SK-N-SH (cell line): ENCODE measurements around the gene FYN. TPM values are rescaled to one million over a fixed set of nuclear protein-coding genes. Genes with fewer than 3 reads are reported as not detected.

Source experiments
- CTCF ChIA-PET: fragments of 300-600, 350-600 bp; formaldehyde crosslinking; extraction: SDS; loops from one replicate; lab custom pipeline; 2021; lab: Yijun Ruan, JAX
- POLR2A ChIA-PET: fragments of 350-600 bp; sonication (Branson Sonifier 250); formaldehyde crosslinking; extraction: SDS; loops from one replicate; lab custom pipeline; 2020; ENCODE audit warnings: antibody characterized with exemption, inconsistent platforms; lab: Yijun Ruan, JAX
- DNase-seq: peaks from one replicate; pipeline ENCODE4 v3.0.0; 2012
- H2AFZ ChIP-seq: fragments of 200-600 bp; sonication (generic); 2 replicates; pipeline ENCODE4 v1.8.1; 2016; ENCODE audit warnings: antibody characterized with exemption, mild to moderate bottlenecking, low read depth
- H3F3A ChIP-seq: fragments of 200-600 bp; sonication (generic); replicated peaks from 2 replicates; pipeline ENCODE3; 2016; ENCODE audit warnings: antibody characterized with exemption, mild to moderate bottlenecking; ENCODE audit not compliant: insufficient read depth
- H3K27ac ChIP-seq, 2 experiments: fragments of 200-500 bp in 1 of 2; fragments of 200-600 bp in 1 of 2; sonication (Bioruptor generic) in 1 of 2; sonication (generic), shearing (Covaris generic) in 1 of 2; 2 replicates each; pipeline versions ENCODE4 v1.5.1 to v1.6.1; 2014 to 2016; ENCODE audit warnings: low read depth in 2 of 2, inconsistent platforms in 1 of 2, low read length in 1 of 2, mild to moderate bottlenecking in 1 of 2, mixed read lengths in 1 of 2
- H3K27me3 ChIP-seq: fragments of 200-600 bp; sonication (generic), shearing (Covaris generic); 2 replicates; pipeline ENCODE4 v1.6.1; 2016; ENCODE audit warnings: mixed run types; ENCODE audit not compliant: insufficient read depth
- H3K36me3 ChIP-seq, 2 experiments: fragments of 200-500 bp in 1 of 2; fragments of 200-600 bp in 1 of 2; sonication (Bioruptor generic) in 1 of 2; sonication (generic) in 1 of 2; replicated peaks in 1 of 2; 2 replicates each; pipeline versions ENCODE3 to v1.5.1; 2014 to 2016; ENCODE audit warnings: low read length in 1 of 2, mild to moderate bottlenecking in 1 of 2; ENCODE audit not compliant: insufficient read depth in 2 of 2, control insufficient read depth in 1 of 2
- H3K4me1 ChIP-seq, 2 experiments: fragments of 200-500 bp in 1 of 2; fragments of 200-600 bp in 1 of 2; sonication (Bioruptor generic) in 1 of 2; sonication (generic), shearing (Covaris generic) in 1 of 2; 2 replicates each; pipeline versions ENCODE4 v1.5.1 to v1.6.1; 2014 to 2016; ENCODE audit warnings: low read depth in 1 of 2, low read length in 1 of 2, mixed run types in 1 of 2; ENCODE audit not compliant: insufficient read depth in 2 of 2, control insufficient read depth in 1 of 2
- H3K4me2 ChIP-seq: fragments of 200-600 bp; sonication (generic), shearing (Covaris generic); 2 replicates; pipeline ENCODE4 v1.6.1; 2017; ENCODE audit warnings: mixed run types
- H3K4me3 ChIP-seq, 2 experiments: fragments of 200-500 bp in 1 of 2; fragments of 200-600 bp in 1 of 2; sonication (Bioruptor generic) in 1 of 2; sonication (generic), shearing (Covaris generic) in 1 of 2; 2 replicates each; pipeline versions ENCODE4 v1.5.1 to v1.8.1; 2014 to 2016; ENCODE audit warnings: low read depth in 2 of 2, inconsistent platforms in 1 of 2, low read length in 1 of 2, mild to moderate bottlenecking in 1 of 2, mixed read lengths in 1 of 2, moderate library complexity in 1 of 2
- H3K79me2 ChIP-seq: fragments of 200-600 bp; sonication (generic); 2 replicates; pipeline ENCODE4 v1.8.1; 2017; ENCODE audit warnings: mild to moderate bottlenecking; ENCODE audit not compliant: insufficient read depth
- H3K9ac ChIP-seq: fragments of 200-600 bp; sonication (generic); 2 replicates; pipeline ENCODE4 v1.6.1; 2017; ENCODE audit warnings: mixed run types
- H3K9me2 ChIP-seq: fragments of 200-600 bp; sonication (generic); 2 replicates; pipeline ENCODE4 v1.6.1; 2017; ENCODE audit warnings: mixed run types
- H3K9me3 ChIP-seq: fragments of 200-600 bp; sonication (generic); 2 replicates; pipeline ENCODE4 v1.6.1; 2017; ENCODE audit warnings: mixed run types, mild to moderate bottlenecking, moderate library complexity
- H4K20me1 ChIP-seq: fragments of 200-600 bp; sonication (generic); 2 replicates; pipeline ENCODE4 v1.6.1; 2017; ENCODE audit warnings: mild to moderate bottlenecking, mixed run types; ENCODE audit not compliant: insufficient read depth
- CTCF ChIP-seq: fragments of 200-600 bp; sonication (generic); IDR thresholded peaks from 2 replicates; pipeline ENCODE4 v1.6.1; 2017; ENCODE audit warnings: antibody characterized with exemption, mild to moderate bottlenecking, moderate library complexity
- GATA2 ChIP-seq: sonication (generic); formaldehyde crosslinking; IDR thresholded peaks from 2 replicates; pipeline ENCODE4 v1.5.0; 2020; ENCODE audit warnings: mild to moderate bottlenecking, missing genetic modification reagents
- NRF1 ChIP-seq: IDR thresholded peaks from 2 replicates; pipeline ENCODE4 v1.6.1; 2012; ENCODE audit warnings: low read depth, mild to moderate bottlenecking, low read length
- POLR2AphosphoS5 ChIP-seq: IDR thresholded peaks from 2 replicates; pipeline ENCODE4 v1.6.1; 2012; ENCODE audit warnings: low read depth, low read length
- RAD21 ChIP-seq: IDR thresholded peaks from 2 replicates; pipeline ENCODE4 v1.6.1; 2012; ENCODE audit warnings: mild to moderate bottlenecking, low read length
- TEAD4 ChIP-seq: IDR thresholded peaks from 2 replicates; pipeline ENCODE4 v1.4.0; 2012; ENCODE audit warnings: mild to moderate bottlenecking, borderline replicate concordance; ENCODE audit not compliant: insufficient read depth
- YY1 ChIP-seq: IDR thresholded peaks from 2 replicates; pipeline ENCODE4 v1.4.0; 2012; ENCODE audit warnings: low read depth, mild to moderate bottlenecking
- ZBTB33 ChIP-seq: IDR thresholded peaks from 2 replicates; pipeline ENCODE4 v1.4.0; 2012; ENCODE audit warnings: low read depth, borderline replicate concordance
- WGBS: methylation state at CpG from one replicate; pipeline ENCODE4 v1.1.6; 2017; ENCODE audit warnings: low lambda C conversion rate; 5-methylcytosine and 5-hydroxymethylcytosine counted together
- polyA plus RNA-seq, 3 experiments: library from polyadenylated mRNA; depleted of rRNA; stranded (reverse); fragments of >200 nt; gene quantifications; 2 replicates each; pipeline ENCODE4 v1.2.3, GENCODE V29; 2012
- TF ChIP-seq, protein P1 (sequence below): IDR thresholded peaks from 2 replicates; pipeline ENCODE4 v1.4.0; 2012; ENCODE audit warnings: low read depth, borderline replicate concordance
- TF ChIP-seq, protein P2 (sequence below): IDR thresholded peaks from 2 replicates; pipeline ENCODE4 v1.4.0; 2012; ENCODE audit warnings: low read depth
- TF ChIP-seq, protein P3 (sequence below): fragments of 150-350 bp; IDR thresholded peaks from 2 replicates; pipeline ENCODE4 v1.6.1; 2017; ENCODE audit warnings: antibody characterized with exemption, low read length, low read depth, borderline replicate concordance

FYN gene
- polyA plus RNA-seq, 1 of the 3 experiments (the other 2 are of a cell fraction) = 31.0 TPM

DNA sequence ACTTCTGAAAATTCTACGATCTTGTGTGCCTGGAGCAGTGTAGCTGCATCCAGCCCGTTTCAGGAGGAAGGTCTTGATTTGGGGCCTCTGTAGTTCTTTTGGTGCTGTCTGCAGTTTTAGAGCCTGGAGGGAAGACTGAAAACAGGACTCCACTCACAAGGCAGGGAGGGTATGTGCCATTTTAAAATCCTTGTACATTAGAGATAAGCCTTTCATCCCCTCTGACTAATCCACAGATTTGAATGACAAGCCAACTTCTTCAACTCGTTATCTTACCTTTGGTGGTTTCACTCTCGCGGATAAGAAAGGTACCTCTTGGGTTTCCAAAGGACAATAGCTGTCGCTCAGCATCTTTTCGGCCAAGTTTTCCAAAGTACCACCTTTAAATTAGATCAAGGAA lies 169.5 kb downstream of the FYN start (continued):
- TF ChIP-seq, protein P1, sequence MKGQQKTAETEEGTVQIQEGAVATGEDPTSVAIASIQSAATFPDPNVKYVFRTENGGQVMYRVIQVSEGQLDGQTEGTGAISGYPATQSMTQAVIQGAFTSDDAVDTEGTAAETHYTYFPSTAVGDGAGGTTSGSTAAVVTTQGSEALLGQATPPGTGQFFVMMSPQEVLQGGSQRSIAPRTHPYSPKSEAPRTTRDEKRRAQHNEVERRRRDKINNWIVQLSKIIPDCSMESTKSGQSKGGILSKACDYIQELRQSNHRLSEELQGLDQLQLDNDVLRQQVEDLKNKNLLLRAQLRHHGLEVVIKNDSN = no peak

DNA sequence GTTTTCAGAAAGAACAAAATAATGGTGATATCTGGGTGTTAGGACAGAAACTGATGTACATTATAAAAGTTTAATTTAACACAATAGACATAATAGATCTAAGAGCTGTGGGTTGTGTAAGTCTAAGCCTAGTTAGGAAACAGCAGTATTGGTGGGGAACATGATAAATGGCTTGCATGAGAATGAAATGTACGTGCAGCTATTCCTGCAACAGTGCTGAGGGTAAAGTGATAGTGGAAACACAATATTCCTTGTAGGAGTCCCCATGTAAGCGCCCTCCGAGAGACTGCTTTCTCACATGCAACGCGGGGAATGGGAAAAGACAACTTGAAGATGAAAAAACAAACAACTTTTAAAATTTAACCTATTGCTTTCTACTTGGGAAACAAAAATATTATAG lies 171.0 kb downstream of the FYN start:
- Histone ChIP-seq H4K20me1 (no peaks in the 10 kb centered on the region), H3K27me3 (no peaks in the 10 kb centered on the region), H3K36me3 (peaks cover 13 to 18% of the 10 kb centered on the region in 2 experiments), H3K4me1 (no peaks in the 10 kb centered on the region; a peak in 1 of 4 replicates), H3K27ac (no peak overlapping the region), H3K79me2 (no peaks in the 10 kb centered on the region), H3K9ac (no peak overlapping the region), H3F3A (no peaks in the 10 kb centered on the region), H3K4me3 (no peak overlapping the region), H3K9me2 (no peaks in the 10 kb centered on the region), H3K4me2 (no peak overlapping the region), H3K9me3 (no peaks in the 10 kb centered on the region), H2AFZ (no peak overlapping the region)
- DNase-seq = no peak
- 96% methylated on average over 5 of the region's 5 CpGs for WGBS
- POLR2A ChIA-PET = no interaction called here
- TF ChIP-seq GATA2 = no peak
- TF ChIP-seq, protein P1 = no peak
- no peak for TF ChIP-seq POLR2AphosphoS5
- TF ChIP-seq NRF1 = no peak
- no peak for TF ChIP-seq TEAD4
- TF ChIP-seq ZBTB33 = no peak
- no peak for TF ChIP-seq RAD21
- TF ChIP-seq, protein P2, sequence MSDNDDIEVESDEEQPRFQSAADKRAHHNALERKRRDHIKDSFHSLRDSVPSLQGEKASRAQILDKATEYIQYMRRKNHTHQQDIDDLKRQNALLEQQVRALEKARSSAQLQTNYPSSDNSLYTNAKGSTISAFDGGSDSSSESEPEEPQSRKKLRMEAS = no peak
- TF ChIP-seq YY1 = no peak
- no peak for TF ChIP-seq CTCF
- TF ChIP-seq, protein P3, sequence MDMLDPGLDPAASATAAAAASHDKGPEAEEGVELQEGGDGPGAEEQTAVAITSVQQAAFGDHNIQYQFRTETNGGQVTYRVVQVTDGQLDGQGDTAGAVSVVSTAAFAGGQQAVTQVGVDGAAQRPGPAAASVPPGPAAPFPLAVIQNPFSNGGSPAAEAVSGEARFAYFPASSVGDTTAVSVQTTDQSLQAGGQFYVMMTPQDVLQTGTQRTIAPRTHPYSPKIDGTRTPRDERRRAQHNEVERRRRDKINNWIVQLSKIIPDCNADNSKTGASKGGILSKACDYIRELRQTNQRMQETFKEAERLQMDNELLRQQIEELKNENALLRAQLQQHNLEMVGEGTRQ = no peak
- CTCF ChIA-PET = interaction anchor here (1.4 to 4.1 kb wide), 4 partner anchors 8 to 341 kb away, joined by 4 to 14 read pairs (median 6); no protein-coding TSS in a partner anchor
